Embryonic facial prominence (tissue), 1 donor: ENCODE results near the gene VWA3B.

Experiments
- DNase-seq: peaks from one replicate; pipeline ENCODE4 v3.0.0-alpha.2; 2016; ENCODE audit errors: extremely low spot score

The VWA3B gene

DNA sequence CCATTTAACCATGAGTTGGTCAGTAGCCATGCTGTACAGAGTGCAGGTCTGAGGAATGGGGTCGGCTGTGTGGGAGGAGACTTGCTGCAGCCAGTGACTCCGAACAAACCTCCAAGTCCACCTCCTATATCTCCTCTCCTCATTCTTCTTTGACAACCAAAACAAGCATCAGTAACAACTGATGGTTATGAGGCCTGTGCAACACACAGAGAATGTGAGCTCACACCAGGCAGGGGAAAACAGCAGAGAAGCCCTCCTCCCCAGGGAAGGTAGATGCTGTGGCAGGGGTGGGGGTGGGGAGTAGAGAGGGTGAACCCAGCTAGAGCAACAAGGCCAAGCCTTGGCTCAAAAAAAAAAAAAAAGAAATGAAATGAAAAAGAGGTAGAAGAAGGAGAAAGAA is 247.0 kb downstream of the VWA3B start:
- DNase-seq = no peak

DNA sequence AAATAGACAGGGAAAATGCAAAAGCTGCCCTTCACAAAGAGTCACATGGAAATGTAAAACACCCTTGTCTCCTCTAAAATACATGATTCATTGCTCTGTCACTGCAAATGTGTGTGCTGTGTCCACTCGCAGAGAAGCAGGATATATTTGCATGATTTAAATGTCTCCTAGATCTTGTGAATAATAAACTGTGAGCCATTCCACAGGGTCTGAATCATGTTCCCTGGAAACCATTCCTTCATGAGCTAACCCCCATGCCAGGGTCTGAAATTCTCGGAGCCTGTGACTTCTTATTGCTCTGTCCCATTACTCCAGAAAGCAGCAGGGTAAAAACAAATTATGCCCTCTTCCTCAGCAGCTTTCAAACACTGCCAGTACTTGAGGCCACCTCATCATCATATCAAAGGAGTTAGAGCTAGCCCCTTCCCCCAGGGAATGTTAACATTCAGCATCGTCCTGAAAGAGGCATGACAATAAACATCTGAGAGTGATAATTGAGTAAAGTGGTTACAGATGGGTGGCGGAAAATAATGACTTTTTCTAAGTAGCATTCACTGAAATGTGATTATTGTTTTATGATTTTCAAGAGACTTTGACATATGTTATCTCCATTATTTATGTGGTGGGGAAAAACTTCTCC is 247.6 kb downstream of the VWA3B start:
- no peak for DNase-seq

DNA sequence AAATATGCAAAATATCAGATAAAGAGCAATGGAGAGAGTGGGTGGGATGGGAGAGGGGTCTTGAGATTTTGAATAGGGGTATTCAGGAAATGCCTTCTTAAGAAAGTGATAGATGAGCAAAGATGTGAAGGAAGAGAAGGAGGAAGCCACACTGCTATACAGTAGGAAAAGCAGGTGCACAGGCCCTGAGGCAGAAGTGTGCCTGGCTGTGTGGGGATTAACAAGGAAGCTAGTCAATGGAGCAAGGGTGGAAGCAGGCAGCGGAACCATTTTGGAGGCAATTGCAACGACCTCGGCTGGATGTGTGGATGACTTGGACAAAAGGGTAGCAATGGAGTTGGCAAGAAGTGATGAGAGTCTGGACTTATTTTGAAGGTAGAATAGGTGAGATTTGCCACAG is 248.3 kb downstream of the VWA3B start:
- DNase-seq = no peak

DNA sequence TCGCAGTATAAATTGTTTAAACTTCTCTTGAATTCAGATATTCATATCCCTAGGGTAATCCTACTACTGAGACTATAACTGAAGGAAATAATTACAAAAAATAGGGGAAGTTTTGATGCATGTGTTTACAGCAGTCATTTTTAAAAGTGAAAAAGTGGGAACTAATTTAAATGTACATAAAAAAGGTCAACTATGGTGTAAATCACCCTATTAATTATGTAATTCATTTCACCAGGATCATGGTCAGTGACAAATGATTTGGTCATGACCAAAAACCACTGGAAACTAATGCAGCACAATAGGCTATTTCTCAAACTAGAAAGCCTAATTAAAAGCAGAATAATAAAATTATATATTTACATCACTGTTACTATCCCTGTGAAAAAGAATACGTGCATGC is 254.3 kb downstream of the VWA3B start:
- DNase-seq = no peak

DNA sequence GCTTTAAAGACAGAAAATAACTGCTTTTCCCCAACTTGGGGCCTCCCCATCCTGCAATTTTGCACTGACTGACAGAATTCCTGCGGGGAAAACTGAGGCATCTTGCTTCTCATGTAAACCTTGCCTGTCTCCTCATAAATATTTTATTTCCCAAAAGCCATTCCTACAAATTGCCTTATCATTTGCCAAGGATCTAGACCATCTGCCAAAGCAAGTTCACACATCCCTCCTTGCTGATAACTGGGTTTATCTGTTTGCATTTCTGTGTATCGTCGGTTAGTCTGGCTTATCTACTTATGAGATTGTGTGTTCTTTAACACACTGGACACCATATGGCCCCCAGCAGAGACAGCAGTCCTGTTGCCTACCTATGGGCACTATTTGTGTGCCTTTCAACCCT is 256.3 kb downstream of the VWA3B start:
- no peak for DNase-seq

DNA sequence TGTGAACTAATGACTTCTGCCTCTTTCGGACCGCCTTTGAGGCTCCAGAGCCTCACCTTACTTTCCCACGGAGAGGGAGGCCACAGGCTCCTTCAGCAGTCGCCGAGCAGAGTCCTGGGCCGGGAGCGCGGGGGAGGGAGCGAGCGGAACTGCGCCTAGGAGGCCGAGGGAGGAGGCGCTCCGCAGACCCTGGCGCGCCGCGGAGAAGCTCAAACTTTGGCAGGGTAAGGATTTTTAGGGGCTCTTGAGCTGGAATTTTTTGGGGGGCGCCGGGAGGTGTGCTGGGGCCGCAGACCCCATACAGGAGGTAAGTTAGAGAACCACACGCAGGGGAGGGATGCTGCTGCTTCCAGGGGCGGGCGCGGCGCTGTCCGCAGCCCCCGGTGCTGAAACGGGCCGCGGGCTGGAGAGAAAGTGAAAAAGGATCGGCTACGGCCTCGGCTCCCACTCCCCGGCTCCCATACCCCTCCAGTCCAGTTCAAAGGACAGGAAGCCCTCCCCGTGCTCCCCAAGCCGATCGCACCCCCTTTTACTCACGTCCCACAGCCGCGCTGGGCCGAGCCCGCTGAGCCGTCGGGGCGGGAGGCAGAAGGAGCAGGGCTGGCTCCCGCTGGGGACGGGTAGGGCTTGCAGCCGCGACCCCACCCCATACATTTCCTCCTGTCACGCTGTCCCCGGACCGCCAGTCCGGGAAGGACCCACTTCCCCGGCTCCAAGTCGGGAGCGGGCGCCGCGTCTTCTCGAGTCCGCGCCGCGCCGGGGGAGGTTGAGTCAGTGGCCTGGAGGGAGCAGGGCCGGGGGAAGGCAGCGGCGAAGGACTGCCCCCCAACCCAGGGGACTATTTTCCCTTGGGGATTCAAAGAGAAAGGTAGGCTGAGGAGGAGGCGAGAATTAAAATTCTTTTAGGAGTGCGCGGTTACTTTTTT is 259.6 kb downstream of the VWA3B start, which contains the start of gene CNGA3:
Gene CNGA3 (plus strand): TSS at position 146 of the 926 bp plus-strand sequence. CDS start 23,520 bp downstream, outside the sequence.
- no peak for DNase-seq

DNA sequence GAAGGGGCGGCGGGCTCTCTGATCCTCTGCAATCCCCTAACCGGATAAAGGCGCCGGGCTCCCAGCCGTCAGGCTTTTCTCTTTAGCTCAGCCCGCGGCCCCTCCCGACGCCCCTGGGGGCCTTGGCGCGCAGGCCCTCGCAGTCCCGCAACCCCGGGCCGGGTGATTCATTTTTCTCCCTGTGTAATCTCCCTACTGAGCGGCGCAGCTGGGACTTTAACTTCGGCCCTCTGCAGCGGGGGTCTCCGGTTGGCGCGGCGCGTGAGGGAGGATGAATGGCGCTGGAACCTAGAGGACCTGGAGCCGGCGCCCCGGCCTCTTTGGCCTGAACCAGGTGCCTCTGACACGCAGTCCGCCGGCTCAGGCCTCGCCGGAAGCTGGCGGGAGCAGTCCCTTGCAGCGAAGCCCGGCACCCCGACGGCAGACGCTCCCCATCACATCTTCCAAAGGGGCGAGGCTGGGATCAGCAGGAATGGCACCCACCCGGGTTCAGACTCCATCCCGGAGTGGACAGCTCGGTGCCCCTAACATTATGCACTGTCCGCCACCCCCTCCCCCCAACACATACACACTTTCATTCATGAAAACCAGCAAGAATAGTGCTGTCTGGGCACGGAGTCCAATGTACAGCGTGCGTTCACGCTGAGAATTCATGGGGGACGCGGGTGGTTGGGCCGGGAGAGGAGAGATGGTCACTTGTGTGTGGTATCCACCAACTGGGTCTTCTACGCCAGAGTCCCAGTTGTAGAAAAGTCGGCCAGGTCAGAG is 260.5 kb downstream of the VWA3B start:
- DNase-seq = no peak

DNA sequence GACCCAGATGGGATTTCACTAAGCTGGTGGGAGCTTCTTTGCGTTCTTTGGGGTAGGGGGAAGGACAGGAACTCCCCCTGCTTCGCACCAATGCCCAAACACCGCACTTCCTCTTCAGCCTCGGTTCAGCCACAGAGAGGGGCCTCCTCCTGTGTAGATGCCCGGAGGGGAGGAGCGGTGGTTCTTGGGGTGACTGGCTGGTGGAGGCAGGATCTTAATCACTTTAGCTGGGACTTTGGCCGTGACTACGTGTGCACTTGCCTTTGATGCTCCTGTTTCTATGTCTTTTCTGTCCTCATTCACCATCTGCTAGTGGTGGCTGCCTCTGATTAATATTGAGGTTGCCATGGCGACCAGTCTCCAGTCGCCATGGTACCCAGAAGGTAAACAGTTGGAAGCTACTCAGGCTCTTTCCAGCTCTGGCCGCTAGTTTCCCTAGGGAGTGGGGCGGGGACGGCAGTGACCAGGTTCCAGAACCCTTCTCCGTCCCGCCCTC is 261.1 kb downstream of the VWA3B start:
- no peak for DNase-seq

DNA sequence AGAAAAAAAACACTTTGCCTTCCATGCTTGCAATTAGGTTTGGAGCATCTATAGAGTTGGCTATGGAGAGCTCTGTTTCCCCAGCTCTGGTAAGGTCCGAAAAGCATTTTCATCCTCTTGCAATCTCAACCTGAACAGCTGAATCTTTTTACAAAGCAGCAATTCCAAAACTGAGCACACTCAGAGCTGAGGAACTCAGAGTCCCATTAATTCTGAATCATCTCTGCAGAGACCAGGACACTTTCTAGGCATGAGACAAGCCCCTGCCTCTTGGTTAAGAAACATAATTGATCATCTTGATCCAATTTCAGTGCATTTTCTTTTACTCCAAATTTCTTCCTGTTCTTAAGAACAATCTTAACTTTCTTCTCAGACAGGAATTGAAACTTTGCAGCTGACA is 263.4 kb downstream of the VWA3B start:
- no peak for DNase-seq

DNA sequence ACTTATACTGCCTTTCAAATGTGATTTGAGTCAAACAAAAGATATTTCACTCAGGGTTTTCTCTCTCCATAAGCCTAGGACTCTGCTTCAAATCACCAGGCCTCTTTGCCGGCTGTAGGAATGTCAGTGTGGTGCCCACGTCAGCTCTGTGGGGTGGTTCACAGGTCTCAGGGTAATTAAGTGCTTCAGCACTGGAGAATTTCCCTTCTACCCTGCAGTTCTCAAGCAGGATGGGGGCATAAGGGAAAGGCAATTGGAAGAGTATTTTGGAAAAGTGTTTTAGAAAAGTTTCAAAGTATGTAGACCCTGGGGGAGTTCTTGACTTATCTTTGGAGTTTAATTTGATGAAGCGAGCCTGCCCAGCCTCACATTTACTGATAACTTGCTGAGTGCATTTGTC is 268.9 kb downstream of the VWA3B start:
- no peak for DNase-seq

DNA sequence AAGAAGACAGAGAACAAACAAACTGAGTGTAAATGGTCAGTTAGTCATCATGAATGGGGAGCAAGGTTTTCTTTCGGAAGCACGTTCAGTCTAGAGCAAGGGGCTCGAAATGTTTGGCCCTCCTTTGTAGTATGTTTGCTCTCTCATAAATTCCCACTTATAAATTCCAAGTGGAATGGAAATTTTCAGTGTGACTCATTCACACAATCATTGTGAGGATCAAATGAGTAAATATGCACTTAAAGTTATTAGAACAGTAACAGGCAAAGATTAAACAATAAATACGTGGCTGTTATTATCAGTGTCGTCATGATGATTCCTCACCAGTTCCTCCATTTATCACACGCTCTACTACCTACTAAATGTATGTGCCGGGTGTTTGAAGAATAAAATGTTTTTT is 269.8 kb downstream of the VWA3B start:
- DNase-seq = no peak

DNA sequence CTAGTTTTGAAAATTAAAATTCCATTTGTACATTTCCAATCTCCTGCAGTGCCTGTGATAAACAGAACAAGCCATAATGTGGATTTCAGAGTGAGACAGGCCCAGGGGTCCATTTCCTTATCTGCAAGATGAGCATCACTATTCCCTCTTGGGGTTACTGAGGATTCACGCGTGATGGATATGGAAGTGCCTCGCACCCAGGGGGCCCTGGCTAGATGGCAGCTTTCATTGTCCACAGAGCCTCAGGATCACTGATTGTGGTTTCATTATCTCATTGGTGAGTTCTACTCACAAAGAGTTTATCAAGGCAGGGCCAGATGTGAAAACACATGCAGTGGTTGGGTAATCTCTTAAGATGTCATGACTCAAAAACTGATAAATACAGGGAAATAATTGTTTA is 270.9 kb downstream of the VWA3B start:
- DNase-seq = no peak

DNA sequence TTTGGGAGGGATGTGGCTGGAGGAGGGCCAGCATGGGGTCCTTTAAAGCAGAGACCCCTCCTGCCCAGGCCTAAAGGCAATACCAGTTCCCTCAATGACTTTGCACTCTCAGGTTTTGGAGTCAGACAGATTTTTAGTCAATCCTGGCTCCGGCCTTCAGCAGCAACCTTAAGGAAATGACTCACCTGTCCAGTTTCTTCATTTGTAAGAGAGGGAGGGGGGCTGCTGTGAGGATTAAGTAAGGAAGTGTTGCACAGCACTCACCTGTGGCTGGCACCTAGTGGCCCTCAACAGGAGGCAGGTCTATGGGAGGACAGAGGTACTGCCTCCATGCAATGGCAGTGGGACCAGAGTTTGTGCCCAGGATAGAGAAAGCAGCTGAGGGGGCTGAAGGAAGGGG is 273.0 kb downstream of the VWA3B start:
- DNase-seq = no peak
